ENCODE measurements around the gene TBC1D4. TPM values are rescaled to one million over a fixed set of nuclear protein-coding genes. Genes with fewer than 3 reads are reported as not detected.

Gene TBC1D4
- total RNA-seq, 2 donors from 2014 or later = 14.7 to 23.7 TPM

GRCh38 chr13:75405976-75406703 lies 75.8 kb downstream of the TBC1D4 start:
- no peak for ATAC-seq (replicated peaks)
- H3K4me1 Mint-ChIP-seq = no peaks in the 10 kb centered on the region
- no peak overlapping the region for H3K4me3 Mint-ChIP-seq
- H3K36me3 Mint-ChIP-seq (ENCODE audit: low read depth) = no peaks in the 10 kb centered on the region
- H3K9me3 Mint-ChIP-seq = no peaks in the 10 kb centered on the region
- peaks cover 5% of the 10 kb centered on the region for H3K27me3 Mint-ChIP-seq
- H3K27ac Mint-ChIP-seq = no peak overlapping the region

- Mint-ChIP-seq H3K27me3 (peaks cover 9% of the 10 kb centered on the region), H3K4me1 (no peaks in the 10 kb centered on the region), H3K9me3 (no peaks in the 10 kb centered on the region), H3K4me3 (no peak overlapping the region), H3K36me3 (ENCODE audit: low read depth) (no peaks in the 10 kb centered on the region), H3K27ac (no peak overlapping the region)
- no peak for ATAC-seq (replicated peaks)
Observed at GRCh38 chr13:75404726-75405125, 77.2 kb downstream of the TBC1D4 start.

GRCh38 chr13:75402787-75403186 lies 79.2 kb downstream of the TBC1D4 start:
- Mint-ChIP-seq H3K4me3 (no peak overlapping the region), H3K4me1 (no peaks in the 10 kb centered on the region), H3K27ac (no peak overlapping the region), H3K36me3 (ENCODE audit: low read depth) (no peaks in the 10 kb centered on the region), H3K9me3 (no peaks in the 10 kb centered on the region), H3K27me3 (peaks cover 9% of the 10 kb centered on the region)
- ATAC-seq (replicated peaks) = no peak

- no peak overlapping the region for H3K4me3 Mint-ChIP-seq
- no peak overlapping the region for H3K27ac Mint-ChIP-seq
- H3K9me3 Mint-ChIP-seq = no peaks in the 10 kb centered on the region
- no peaks in the 10 kb centered on the region for H3K36me3 Mint-ChIP-seq (ENCODE audit: low read depth)
- H3K4me1 Mint-ChIP-seq = no peaks in the 10 kb centered on the region
- peaks cover 9% of the 10 kb centered on the region for H3K27me3 Mint-ChIP-seq
- no peak for ATAC-seq (replicated peaks)
Observed at GRCh38 chr13:75400775-75401174, 81.2 kb downstream of the TBC1D4 start.

GRCh38 chr13:75399879-75400217 lies 82.1 kb downstream of the TBC1D4 start:
- Mint-ChIP-seq H3K27me3 (peaks cover 9% of the 10 kb centered on the region), H3K4me1 (no peaks in the 10 kb centered on the region), H3K36me3 (ENCODE audit: low read depth) (no peaks in the 10 kb centered on the region), H3K9me3 (no peaks in the 10 kb centered on the region), H3K27ac (no peak overlapping the region), H3K4me3 (no peak overlapping the region)
- no peak for ATAC-seq (replicated peaks)

- Mint-ChIP-seq H3K9me3 (no peaks in the 10 kb centered on the region), H3K27ac (no peak overlapping the region), H3K4me1 (no peaks in the 10 kb centered on the region), H3K4me3 (no peak overlapping the region), H3K36me3 (ENCODE audit: low read depth) (no peaks in the 10 kb centered on the region), H3K27me3 (peaks cover 9% of the 10 kb centered on the region)
- no peak for ATAC-seq (replicated peaks)
Observed at GRCh38 chr13:75399168-75399878, 82.6 kb downstream of the TBC1D4 start.

- Mint-ChIP-seq H3K27me3 (peaks cover 9% of the 10 kb centered on the region), H3K27ac (no peak overlapping the region), H3K9me3 (no peaks in the 10 kb centered on the region), H3K4me1 (no peaks in the 10 kb centered on the region), H3K36me3 (ENCODE audit: low read depth) (no peaks in the 10 kb centered on the region), H3K4me3 (no peak overlapping the region)
- ATAC-seq (replicated peaks) = no peak
Observed at GRCh38 chr13:75398072-75398471, 83.9 kb downstream of the TBC1D4 start.

- Mint-ChIP-seq H3K27ac (no peak overlapping the region), H3K9me3 (no peaks in the 10 kb centered on the region), H3K27me3 (peaks cover 3% of the 10 kb centered on the region), H3K36me3 (ENCODE audit: low read depth) (no peaks in the 10 kb centered on the region), H3K4me1 (no peaks in the 10 kb centered on the region), H3K4me3 (no peak overlapping the region)
- ATAC-seq (replicated peaks) = no peak
Observed at GRCh38 chr13:75395901-75396300, 86.1 kb downstream of the TBC1D4 start.

GRCh38 chr13:75395066-75395465 lies 86.9 kb downstream of the TBC1D4 start:
- no peak for ATAC-seq (replicated peaks)
- Mint-ChIP-seq H3K4me1 (no peaks in the 10 kb centered on the region), H3K9me3 (no peaks in the 10 kb centered on the region), H3K36me3 (ENCODE audit: low read depth) (no peaks in the 10 kb centered on the region), H3K4me3 (no peak overlapping the region), H3K27ac (no peak overlapping the region), H3K27me3 (peaks cover under 1% of the 10 kb centered on the region)

GRCh38 chr13:75393839-75394520 lies 88.0 kb downstream of the TBC1D4 start:
- ATAC-seq (replicated peaks) = no peak
- Mint-ChIP-seq H3K27ac (no peak overlapping the region), H3K27me3 (no peaks in the 10 kb centered on the region), H3K4me3 (no peak overlapping the region), H3K36me3 (ENCODE audit: low read depth) (no peaks in the 10 kb centered on the region), H3K9me3 (no peaks in the 10 kb centered on the region), H3K4me1 (no peaks in the 10 kb centered on the region)

GRCh38 chr13:75391432-75392100 lies 90.4 kb downstream of the TBC1D4 start:
- no peaks in the 10 kb centered on the region for H3K36me3 Mint-ChIP-seq (ENCODE audit: low read depth)
- no peak overlapping the region for H3K4me3 Mint-ChIP-seq
- ATAC-seq (replicated peaks) = no peak
- H3K9me3 Mint-ChIP-seq = no peaks in the 10 kb centered on the region
- no peaks in the 10 kb centered on the region for H3K27me3 Mint-ChIP-seq
- no peak overlapping the region for H3K27ac Mint-ChIP-seq
- H3K4me1 Mint-ChIP-seq = no peaks in the 10 kb centered on the region

- Mint-ChIP-seq H3K27ac (no peak overlapping the region), H3K4me1 (peaks cover 2% of the 10 kb centered on the region), H3K4me3 (no peak overlapping the region), H3K36me3 (ENCODE audit: low read depth) (no peaks in the 10 kb centered on the region), H3K27me3 (no peaks in the 10 kb centered on the region), H3K9me3 (no peaks in the 10 kb centered on the region)
- ATAC-seq (replicated peaks) = no peak
Observed at GRCh38 chr13:75390229-75390628, 91.7 kb downstream of the TBC1D4 start.

GRCh38 chr13:75385708-75386083 lies 96.3 kb downstream of the TBC1D4 start:
- Mint-ChIP-seq H3K4me3 (no peak overlapping the region), H3K27me3 (no peaks in the 10 kb centered on the region), H3K9me3 (no peaks in the 10 kb centered on the region), H3K36me3 (ENCODE audit: low read depth) (no peaks in the 10 kb centered on the region), H3K27ac (no peak overlapping the region), H3K4me1 (peaks cover 5% of the 10 kb centered on the region)
- peak; percentile 66 for ATAC-seq (replicated peaks)

GRCh38 chr13:75384879-75385707 lies 96.9 kb downstream of the TBC1D4 start:
- ATAC-seq (replicated peaks) = no peak
- Mint-ChIP-seq H3K9me3 (no peaks in the 10 kb centered on the region), H3K4me3 (no peak overlapping the region), H3K4me1 (peaks cover 5% of the 10 kb centered on the region), H3K27ac (no peak overlapping the region), H3K36me3 (ENCODE audit: low read depth) (no peaks in the 10 kb centered on the region), H3K27me3 (no peaks in the 10 kb centered on the region)

All from activated T-helper 17 cell treated with anti-CD3 and anti-CD28 coated beads, Interleukin-2, amount 50 U/mL, for 72 hours (primary cell).